ENCODE results near the gene SLC41A3.
"Not testable (repeated sequence)": the region's sequence is repeated elsewhere in the genome, so short reads cannot be mapped to it uniquely, and the experiment has no call there.

The SLC41A3 gene

GRCh38 chr3:126107203-126107939 is 23.4 kb upstream of the SLC41A3 start:
- no peak for DNase-seq (ENCODE audit: insufficient read length, low spot score)
- FAIRE-seq: no peak

GRCh38 chr3:126106336-126107202 is 22.6 kb upstream of the SLC41A3 start:
- FAIRE-seq (no peak), DNase-seq (ENCODE audit: insufficient read length, low spot score) (no peak)

GRCh38 chr3:126105691-126106187 is 21.8 kb upstream of the SLC41A3 start:
- no peak for DNase-seq (ENCODE audit: insufficient read length, low spot score)
- FAIRE-seq: no peak

- DNase-seq (ENCODE audit: insufficient read length, low spot score) (no peak), FAIRE-seq (no peak)
Observed at GRCh38 chr3:126104742-126105605, 21.1 kb upstream of the SLC41A3 start.

GRCh38 chr3:126104028-126104635 is 20.2 kb upstream of the SLC41A3 start:
- DNase-seq (ENCODE audit: insufficient read length, low spot score): no peak
- no peak for FAIRE-seq

- DNase-seq (ENCODE audit: insufficient read length, low spot score) (no peak), FAIRE-seq (no peak)
Observed at GRCh38 chr3:126103121-126104027, 19.4 kb upstream of the SLC41A3 start.

GRCh38 chr3:126102530-126102951 is 18.6 kb upstream of the SLC41A3 start:
- no peak for DNase-seq (ENCODE audit: insufficient read length, low spot score)
- FAIRE-seq: no peak

- no peak for DNase-seq (ENCODE audit: insufficient read length, low spot score)
- no peak for FAIRE-seq
Observed at GRCh38 chr3:126102011-126102410, 18.1 kb upstream of the SLC41A3 start.

GRCh38 chr3:126101521-126101982 is 17.6 kb upstream of the SLC41A3 start:
- FAIRE-seq: no peak

GRCh38 chr3:126100634-126101301 is 16.8 kb upstream of the SLC41A3 start:
- FAIRE-seq: no peak

More at GRCh38 chr3:126101521-126101982, 17.6 kb upstream of the SLC41A3 start:
- no peak for DNase-seq (ENCODE audit: insufficient read length, low spot score)

GRCh38 chr3:126100269-126100633 is 16.3 kb upstream of the SLC41A3 start:
- FAIRE-seq (no peak), DNase-seq (ENCODE audit: insufficient read length, low spot score) (no peak)

More at GRCh38 chr3:126100634-126101301, 16.8 kb upstream of the SLC41A3 start:
- no peak for DNase-seq (ENCODE audit: insufficient read length, low spot score)

GRCh38 chr3:126098391-126098858 is 14.5 kb upstream of the SLC41A3 start:
- FAIRE-seq: no peak
- DNase-seq (ENCODE audit: insufficient read length, low spot score): no peak

GRCh38 chr3:126097801-126098200 is 13.9 kb upstream of the SLC41A3 start:
- no peak for DNase-seq (ENCODE audit: insufficient read length, low spot score)
- no peak for FAIRE-seq

- not testable (repeated sequence) for FAIRE-seq; DNase-seq (ENCODE audit: insufficient read length, low spot score)
Observed at GRCh38 chr3:126096274-126096673, 12.3 kb upstream of the SLC41A3 start.

GRCh38 chr3:126092128-126092527 is 8.2 kb upstream of the SLC41A3 start:
- not testable (repeated sequence) for DNase-seq (ENCODE audit: insufficient read length, low spot score); FAIRE-seq

- FAIRE-seq: no peak
Observed at GRCh38 chr3:126087552-126088175, 3.7 kb upstream of the SLC41A3 start.

GRCh38 chr3:126085841-126086240 is 1.9 kb upstream of the SLC41A3 start:
- FAIRE-seq (no peak), DNase-seq (ENCODE audit: insufficient read length, low spot score) (no peak)

More at GRCh38 chr3:126087552-126088175, 3.7 kb upstream of the SLC41A3 start:
- no peak for DNase-seq (ENCODE audit: insufficient read length, low spot score)

GRCh38 chr3:126085276-126085675 is 1.4 kb upstream of the SLC41A3 start:
- FAIRE-seq (no peak), DNase-seq (ENCODE audit: insufficient read length, low spot score) (no peak)
